Thyroid gland (tissue), 4 donors: ENCODE data around the gene GATA6.

Experiments used
- POLR2A ChIP-seq, 2 donors: fragments of 450-650 bp; IDR thresholded peaks; one replicate each; pipeline ENCODE4 v1.6.1; 2017; ENCODE audit warnings: antibody characterized with exemption in 2 of 2, mild to moderate bottlenecking in 2 of 2, moderate library complexity in 1 of 2
- TF ChIP-seq, protein P1 (sequence below), 6 experiments: fragments of 200-600 bp in 3 of 6; fragments of 450-650 bp in 3 of 6; sonication (generic) in 3 of 6; IDR thresholded peaks; one replicate each; pipeline ENCODE4 v1.5.1; 2016 to 2019; ENCODE audit warnings: antibody characterized with exemption in 6 of 6, mild to moderate bottlenecking in 2 of 6, inconsistent platforms in 1 of 6, moderate library complexity in 1 of 6

DNA sequence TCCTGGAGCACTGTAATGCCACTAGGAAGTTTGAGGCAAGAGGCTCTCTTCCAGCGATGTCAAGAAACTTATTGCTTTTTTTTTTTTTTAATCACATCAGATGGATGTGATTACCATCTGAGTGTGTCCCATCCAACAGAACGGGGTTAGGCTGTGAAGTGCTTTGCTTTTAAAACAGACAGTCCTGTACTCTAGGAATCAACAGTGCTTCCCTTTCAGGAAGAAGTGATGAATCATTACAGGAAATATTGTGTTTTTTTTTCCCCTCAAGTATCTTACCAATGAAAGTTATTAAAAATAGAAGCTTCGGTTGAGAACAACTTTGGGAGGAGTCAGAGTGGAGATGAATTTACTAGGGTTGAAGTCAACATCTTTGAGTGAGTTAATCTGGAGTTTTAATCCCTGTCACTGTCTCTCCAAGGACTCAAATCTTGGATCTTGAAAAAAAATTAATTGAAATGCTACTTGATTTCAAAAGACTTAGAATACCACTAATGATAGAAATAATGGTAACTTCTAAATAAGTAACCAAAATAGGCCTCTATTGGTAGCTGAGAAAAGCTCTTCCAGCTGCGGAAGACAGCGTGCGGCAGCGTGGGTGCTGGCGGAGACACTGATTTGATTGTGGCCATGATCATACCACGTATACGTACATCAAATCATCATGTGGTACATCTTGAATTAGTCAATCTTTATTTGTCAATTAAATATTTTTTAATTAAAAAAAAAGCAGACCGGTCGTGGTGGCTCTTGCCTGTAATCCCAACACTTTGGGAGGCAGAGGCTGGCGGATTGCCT lies 45.5 kb downstream of the GATA6 start:
- TF ChIP-seq, protein P1, sequence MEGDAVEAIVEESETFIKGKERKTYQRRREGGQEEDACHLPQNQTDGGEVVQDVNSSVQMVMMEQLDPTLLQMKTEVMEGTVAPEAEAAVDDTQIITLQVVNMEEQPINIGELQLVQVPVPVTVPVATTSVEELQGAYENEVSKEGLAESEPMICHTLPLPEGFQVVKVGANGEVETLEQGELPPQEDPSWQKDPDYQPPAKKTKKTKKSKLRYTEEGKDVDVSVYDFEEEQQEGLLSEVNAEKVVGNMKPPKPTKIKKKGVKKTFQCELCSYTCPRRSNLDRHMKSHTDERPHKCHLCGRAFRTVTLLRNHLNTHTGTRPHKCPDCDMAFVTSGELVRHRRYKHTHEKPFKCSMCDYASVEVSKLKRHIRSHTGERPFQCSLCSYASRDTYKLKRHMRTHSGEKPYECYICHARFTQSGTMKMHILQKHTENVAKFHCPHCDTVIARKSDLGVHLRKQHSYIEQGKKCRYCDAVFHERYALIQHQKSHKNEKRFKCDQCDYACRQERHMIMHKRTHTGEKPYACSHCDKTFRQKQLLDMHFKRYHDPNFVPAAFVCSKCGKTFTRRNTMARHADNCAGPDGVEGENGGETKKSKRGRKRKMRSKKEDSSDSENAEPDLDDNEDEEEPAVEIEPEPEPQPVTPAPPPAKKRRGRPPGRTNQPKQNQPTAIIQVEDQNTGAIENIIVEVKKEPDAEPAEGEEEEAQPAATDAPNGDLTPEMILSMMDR (IDR thresholded peaks at IDR 0.05) = no peak
- no peak for TF ChIP-seq POLR2A (IDR thresholded peaks at IDR 0.05)
